HEK293 (cell line): ENCODE results near the gene ZNF202.

ENCODE experiments used
- BCL11A ChIP-seq: fragments of 450-650 bp; formaldehyde crosslinking; IDR thresholded peaks from 2 replicates; pipeline ENCODE4 v1.5.1; 2016; ENCODE audit warnings: low read depth, missing biosample characterization, missing genetic modification characterization
- ZBTB20 ChIP-seq: fragments of 450-650 bp; formaldehyde crosslinking; IDR thresholded peaks from 2 replicates; pipeline ENCODE4 v1.5.1; 2016; ENCODE audit warnings: missing biosample characterization, missing genetic modification characterization
- ZNF157 ChIP-seq: fragments of 450-650 bp; formaldehyde crosslinking; IDR thresholded peaks from 2 replicates; pipeline ENCODE4 v1.5.1; 2016; ENCODE audit warnings: missing biosample characterization, missing genetic modification characterization
- ZNF311 ChIP-seq: fragments of 450-650 bp; formaldehyde crosslinking; IDR thresholded peaks from 2 replicates; pipeline ENCODE4 v1.5.1; 2017; ENCODE audit warnings: missing biosample characterization, missing genetic modification characterization, borderline replicate concordance
- ZNF558 ChIP-seq: fragments of 450-650 bp; formaldehyde crosslinking; IDR thresholded peaks from 2 replicates; pipeline ENCODE4 v1.5.1; 2016; ENCODE audit warnings: missing biosample characterization, missing genetic modification characterization
- ZNF645 ChIP-seq: fragments of 450-650 bp; formaldehyde crosslinking; IDR thresholded peaks from 2 replicates; pipeline ENCODE4; 2016; ENCODE audit warnings: missing biosample characterization, missing genetic modification characterization
- ZNF785 ChIP-seq: fragments of 450-650 bp; formaldehyde crosslinking; IDR thresholded peaks from 2 replicates; pipeline ENCODE4 v1.5.1; 2016; ENCODE audit warnings: missing biosample characterization, missing genetic modification characterization
- ZSCAN23 ChIP-seq: fragments of 450-650 bp; formaldehyde crosslinking; IDR thresholded peaks from 2 replicates; pipeline ENCODE4 v1.5.1; 2016; ENCODE audit warnings: missing biosample characterization, missing genetic modification characterization
- TF ChIP-seq, protein P1 (sequence below): fragments of 450-650 bp; formaldehyde crosslinking; IDR thresholded peaks from 2 replicates; pipeline ENCODE4 v1.5.1; 2016; ENCODE audit warnings: missing biosample characterization, missing genetic modification characterization

DNA sequence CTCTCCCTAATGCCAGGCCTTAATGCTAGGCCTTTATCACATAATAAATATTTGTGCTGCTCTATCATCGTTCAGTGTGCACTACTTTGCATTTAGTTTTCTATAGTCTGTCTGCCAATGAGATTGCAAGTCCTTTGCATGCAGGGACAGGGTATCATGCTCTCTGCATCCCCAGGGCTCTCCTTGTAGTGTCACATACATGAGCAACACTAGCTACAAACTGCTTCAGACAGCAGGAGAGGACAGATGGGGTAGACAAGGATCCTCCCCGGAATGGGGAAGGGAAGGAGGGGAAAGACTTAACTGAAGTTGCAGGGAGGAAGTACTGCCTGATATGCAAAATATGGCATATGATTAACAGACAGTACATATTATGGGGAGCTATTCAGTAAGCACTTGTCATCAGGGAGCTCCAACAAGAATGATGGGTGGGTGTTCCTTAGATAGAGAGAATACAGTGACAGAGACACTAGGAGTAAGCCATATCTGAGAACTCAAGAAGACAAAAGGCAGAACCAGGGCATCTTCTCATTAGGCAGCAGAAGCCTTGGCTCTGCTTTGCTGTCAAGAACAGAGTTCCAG, 42.8 kb downstream of the ZNF202 start:
- TF ChIP-seq ZNF558 (tag by site-specific recombination): no peak
- TF ChIP-seq BCL11A (tag by site-specific recombination): no peak
- TF ChIP-seq ZSCAN23 (tag by site-specific recombination): no peak
- TF ChIP-seq, protein P1, sequence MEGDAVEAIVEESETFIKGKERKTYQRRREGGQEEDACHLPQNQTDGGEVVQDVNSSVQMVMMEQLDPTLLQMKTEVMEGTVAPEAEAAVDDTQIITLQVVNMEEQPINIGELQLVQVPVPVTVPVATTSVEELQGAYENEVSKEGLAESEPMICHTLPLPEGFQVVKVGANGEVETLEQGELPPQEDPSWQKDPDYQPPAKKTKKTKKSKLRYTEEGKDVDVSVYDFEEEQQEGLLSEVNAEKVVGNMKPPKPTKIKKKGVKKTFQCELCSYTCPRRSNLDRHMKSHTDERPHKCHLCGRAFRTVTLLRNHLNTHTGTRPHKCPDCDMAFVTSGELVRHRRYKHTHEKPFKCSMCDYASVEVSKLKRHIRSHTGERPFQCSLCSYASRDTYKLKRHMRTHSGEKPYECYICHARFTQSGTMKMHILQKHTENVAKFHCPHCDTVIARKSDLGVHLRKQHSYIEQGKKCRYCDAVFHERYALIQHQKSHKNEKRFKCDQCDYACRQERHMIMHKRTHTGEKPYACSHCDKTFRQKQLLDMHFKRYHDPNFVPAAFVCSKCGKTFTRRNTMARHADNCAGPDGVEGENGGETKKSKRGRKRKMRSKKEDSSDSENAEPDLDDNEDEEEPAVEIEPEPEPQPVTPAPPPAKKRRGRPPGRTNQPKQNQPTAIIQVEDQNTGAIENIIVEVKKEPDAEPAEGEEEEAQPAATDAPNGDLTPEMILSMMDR: no peak
- no peak for TF ChIP-seq ZNF785
- TF ChIP-seq ZNF157: no peak
- TF ChIP-seq ZBTB20 (tag by site-specific recombination): no peak
- TF ChIP-seq ZNF645: no peak
- TF ChIP-seq ZNF311 (tag by site-specific recombination): no peak
